Activated naive CD4-positive, alpha-beta T cell treated with anti-CD3 and anti-CD28 coated beads for 36 hours (primary cell): ENCODE measurements around the gene CNOT9. TPM values are rescaled to one million over a fixed set of nuclear protein-coding genes. Genes with fewer than 3 reads are reported as not detected.

ENCODE experiments used
- CTCF ChIA-PET: fragments of 350-600 bp; sonication (Branson Sonifier 250); formaldehyde crosslinking; loops from one replicate; lab custom pipeline; 2021; ENCODE audit warnings: antibody characterized with exemption; lab: Charles Lee
- DNase-seq: peaks from one replicate; pipeline ENCODE4 v3.0.0-alpha.2; 2020
- H3K27ac Mint-ChIP-seq: one replicate; pipeline ENCODE4 v1.8.0; 2021; ENCODE audit warnings: mild to moderate bottlenecking, mixed read lengths
- H3K27me3 Mint-ChIP-seq: one replicate; pipeline ENCODE4 v1.8.0; 2021; ENCODE audit warnings: low read depth, mixed read lengths
- H3K36me3 Mint-ChIP-seq: one replicate; pipeline ENCODE4 v1.8.0; 2021; ENCODE audit warnings: low read depth, mixed read lengths
- H3K4me1 Mint-ChIP-seq: one replicate; pipeline ENCODE4 v1.8.0; 2021; ENCODE audit warnings: low read depth, mixed read lengths
- H3K4me3 Mint-ChIP-seq: one replicate; pipeline ENCODE4 v1.8.0; 2021; ENCODE audit warnings: mild to moderate bottlenecking, moderate library complexity, mixed read lengths
- H3K9me3 Mint-ChIP-seq: one replicate; pipeline ENCODE4 v1.8.0; 2021; ENCODE audit warnings: mixed read lengths
- intact Hi-C: fragments of 100-400 bp; cut with micrococcal nuclease; formaldehyde crosslinking; loops from one replicate; pipeline ENCODE4 v1.15.1; 2023
- total RNA-seq, 2 experiments: library from RNA; stranded (reverse); gene quantifications; one replicate each; pipeline ENCODE4 v1.2.3, GENCODE V29; 2021

The CNOT9 gene
- total RNA-seq, 2 experiments from 2014 or later, result 74.3 to 78.6 TPM

GRCh38 chr2:218557941-218558340 lies 10.7 kb upstream of the CNOT9 start:
- H3K36me3 Mint-ChIP-seq, result peaks cover 32% of the 10 kb centered on the region
- CTCF ChIA-PET, result interaction anchor here (0.6 to 0.8 kb wide), 2 partner anchors 10 to 20 kb away, joined by 3 to 4 read pairs; no protein-coding TSS in a partner anchor
- intact Hi-C loops, result no loop called here
- H3K4me3 Mint-ChIP-seq, result no peak overlapping the region
- DNase-seq, result no peak
- H3K4me1 Mint-ChIP-seq, result peaks cover 15% of the 10 kb centered on the region
- H3K9me3 Mint-ChIP-seq, result no peaks in the 10 kb centered on the region
- no peak overlapping the region for H3K27ac Mint-ChIP-seq
- no peaks in the 10 kb centered on the region for H3K27me3 Mint-ChIP-seq

DNA sequence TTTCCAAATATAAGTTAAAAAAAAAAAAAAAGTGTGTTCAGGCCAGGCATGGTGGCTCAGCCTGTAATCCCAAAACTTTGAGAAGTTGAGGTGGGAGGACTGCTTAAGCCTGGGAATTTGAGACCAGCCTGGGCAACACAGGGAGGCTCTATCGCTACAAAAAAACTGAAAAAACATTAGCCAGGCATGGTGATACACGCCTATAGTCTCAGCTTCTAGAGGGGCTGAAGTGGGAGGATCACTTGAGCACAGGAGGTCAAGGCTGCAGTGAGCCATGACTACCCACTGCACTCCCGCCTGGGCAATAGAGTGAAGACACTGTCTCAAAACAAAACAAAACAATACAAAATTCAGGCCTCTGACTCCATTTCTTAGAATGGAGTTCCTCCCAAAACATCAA lies 9.7 kb upstream of the CNOT9 start:
- Mint-ChIP-seq H3K9me3 (no peaks in the 10 kb centered on the region), H3K36me3 (peaks cover 29% of the 10 kb centered on the region), H3K27me3 (no peaks in the 10 kb centered on the region), H3K27ac (no peak overlapping the region), H3K4me3 (no peak overlapping the region), H3K4me1 (peaks cover 24% of the 10 kb centered on the region)
- DNase-seq, result no peak
- CTCF ChIA-PET, result no interaction called here
- intact Hi-C loops, result no loop called here

GRCh38 chr2:218564056-218564455 lies 4.6 kb upstream of the CNOT9 start:
- peaks cover 27% of the 10 kb centered on the region for H3K36me3 Mint-ChIP-seq

DNA sequence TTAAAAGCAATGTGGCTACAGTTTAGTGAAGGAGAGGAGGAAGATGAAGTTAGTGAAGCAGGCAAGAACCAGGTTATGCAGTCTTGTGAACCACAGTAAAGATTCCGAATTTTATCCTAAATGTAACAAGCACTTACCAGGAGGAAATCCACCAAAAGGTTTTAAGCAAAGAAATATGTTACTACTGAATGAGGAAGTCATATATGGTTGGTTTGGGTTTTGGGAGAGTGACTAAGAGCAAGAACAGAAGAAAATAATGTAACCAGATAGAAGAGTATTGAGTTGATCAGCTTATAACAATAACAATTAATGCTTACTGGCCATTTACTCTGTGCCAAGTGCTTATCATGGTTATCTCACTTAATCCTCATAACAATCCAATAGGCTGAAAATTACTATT lies 2.3 kb upstream of the CNOT9 start:
- intact Hi-C loops, result loop anchor here (5.0 kb wide), 1 partner anchor 821 kb away; the partner anchor contains the start of gene DNPEP
- Mint-ChIP-seq H3K4me1 (peaks cover 56% of the 10 kb centered on the region), H3K27ac (peak overlapping the region; percentile 39), H3K4me3 (peak overlapping the region; percentile 91), H3K27me3 (no peaks in the 10 kb centered on the region), H3K36me3 (peaks cover 37% of the 10 kb centered on the region), H3K9me3 (no peaks in the 10 kb centered on the region)
- CTCF ChIA-PET, result interaction anchor here (0.7 to 1.1 kb wide), 2 partner anchors 17 to 23 kb away, joined by 3 read pairs; no protein-coding TSS in a partner anchor
- DNase-seq, result no peak

More at GRCh38 chr2:218564056-218564455, 4.6 kb upstream of the CNOT9 start:
- DNase-seq, result no peak
- CTCF ChIA-PET, result no interaction called here
- Mint-ChIP-seq H3K27me3 (no peaks in the 10 kb centered on the region), H3K27ac (no peak overlapping the region), H3K9me3 (no peaks in the 10 kb centered on the region), H3K4me1 (peaks cover 39% of the 10 kb centered on the region), H3K4me3 (no peak overlapping the region)
- intact Hi-C loops, result no loop called here

DNA sequence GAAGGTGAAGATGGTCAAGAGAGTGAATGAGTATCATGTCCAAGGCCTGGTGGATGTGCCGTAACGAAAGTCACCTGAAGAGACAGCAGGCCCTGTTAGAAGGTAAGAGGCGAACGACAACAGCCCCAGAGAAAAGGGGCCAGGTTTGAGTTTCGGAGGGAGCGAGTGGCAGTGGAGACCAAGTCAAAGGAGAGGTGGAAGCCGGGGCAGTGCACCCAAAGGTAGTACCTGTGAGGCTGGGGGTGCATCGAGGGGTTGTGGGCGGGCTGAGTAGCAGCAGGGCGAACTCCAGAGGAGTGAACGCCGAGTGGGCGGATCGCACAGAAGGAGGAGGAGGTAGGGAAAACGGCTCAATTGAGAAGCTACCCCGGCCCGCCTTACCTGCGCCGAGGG lies 846 bp upstream of the CNOT9 start:
- Mint-ChIP-seq H3K27me3 (no peaks in the 10 kb centered on the region), H3K9me3 (no peaks in the 10 kb centered on the region), H3K4me1 (peaks cover 61% of the 10 kb centered on the region), H3K36me3 (peaks cover 40% of the 10 kb centered on the region), H3K4me3 (peak overlapping the region; percentile 91), H3K27ac (peak overlapping the region; percentile 100)
- no peak for DNase-seq
- intact Hi-C loops, result loop anchor here (1.0 to 5.0 kb wide), 16 partner anchors 15 to 820 kb away; partner anchors contain the start of genes AAMP, ANKZF1, ATG9A and BCS1L
- CTCF ChIA-PET, result no interaction called here

DNA sequence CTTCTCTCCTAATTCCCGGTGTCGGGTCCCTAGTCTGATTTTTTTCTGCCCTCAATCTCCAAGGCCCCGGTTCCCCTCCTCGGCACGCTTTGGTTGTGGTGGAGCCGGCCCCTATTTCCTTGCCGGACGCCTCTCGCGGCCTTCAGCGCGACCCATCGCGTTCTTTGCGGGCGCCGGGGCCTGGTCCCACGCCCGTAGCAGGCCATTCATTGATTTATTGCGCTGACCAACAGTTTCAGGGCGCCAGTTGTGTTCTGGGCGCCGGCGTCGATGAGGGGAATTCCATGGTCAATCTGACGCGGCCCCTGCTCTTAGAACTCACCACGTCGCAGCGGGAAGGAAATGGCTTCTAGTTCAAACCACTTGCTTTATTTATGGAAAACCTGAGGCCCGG lies 396 bp downstream of the CNOT9 start:
- H3K27ac Mint-ChIP-seq, result peak overlapping the region; percentile 100
- DNase-seq, result peak; percentile 78
- intact Hi-C loops, result loop anchor here (2.0 to 5.0 kb wide), 2 partner anchors 608 to 818 kb away; partner anchors contain the start of genes CNPPD1 and DNPEP
- CTCF ChIA-PET, result interaction anchor here (0.6 kb wide), 1 partner anchor 42 kb away, joined by 3 read pairs; no protein-coding TSS in a partner anchor
- no peaks in the 10 kb centered on the region for H3K27me3 Mint-ChIP-seq
- H3K36me3 Mint-ChIP-seq, result peaks cover 42% of the 10 kb centered on the region
- H3K9me3 Mint-ChIP-seq, result no peaks in the 10 kb centered on the region
- peak overlapping the region; percentile 91 for H3K4me3 Mint-ChIP-seq
- peaks cover 56% of the 10 kb centered on the region for H3K4me1 Mint-ChIP-seq

DNA sequence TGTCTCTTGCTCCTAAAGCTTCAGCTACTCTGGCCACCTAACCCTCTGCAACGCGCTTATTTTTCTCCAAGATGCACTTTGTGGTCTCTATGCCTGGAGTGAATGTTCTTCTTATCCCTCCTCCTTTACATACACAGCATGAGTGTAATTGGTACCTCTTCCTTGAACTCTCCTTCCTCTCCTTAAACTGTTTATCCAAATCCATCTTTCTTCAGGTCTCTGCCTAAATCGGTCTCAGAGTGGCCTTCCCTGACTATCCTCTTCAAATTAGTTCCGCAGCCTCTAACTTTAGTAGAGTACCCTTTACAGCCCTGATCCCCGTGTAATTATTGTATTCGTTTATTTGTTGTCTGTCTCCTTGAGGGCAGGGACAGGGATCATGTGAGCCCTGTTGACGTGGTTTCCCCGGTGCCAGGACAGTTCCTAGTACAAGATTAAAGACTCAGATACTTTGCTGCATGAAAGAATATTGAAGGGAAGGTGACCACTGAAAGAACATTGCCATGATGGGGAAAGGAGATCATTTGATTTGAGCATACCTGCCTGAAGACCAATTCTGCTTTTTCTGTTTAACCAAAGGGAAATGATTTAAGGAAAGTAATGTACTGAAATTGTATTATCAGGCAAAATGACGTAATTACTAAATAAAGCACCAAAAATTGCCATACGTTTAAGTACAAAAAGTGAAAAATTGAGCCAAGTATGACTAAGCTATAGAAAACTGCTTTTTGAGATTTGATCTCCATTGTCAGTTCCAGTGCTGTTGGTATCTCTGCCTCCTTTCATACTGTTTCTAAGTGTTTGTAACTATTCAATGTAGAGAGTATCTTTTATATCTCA lies 1.2 kb downstream of the CNOT9 start:
- Mint-ChIP-seq H3K27ac (peak overlapping the region; percentile 100), H3K4me1 (peaks cover 56% of the 10 kb centered on the region), H3K27me3 (no peaks in the 10 kb centered on the region), H3K4me3 (peak overlapping the region; percentile 91), H3K9me3 (no peaks in the 10 kb centered on the region), H3K36me3 (peaks cover 45% of the 10 kb centered on the region)
- DNase-seq, result peak; percentile 19
- CTCF ChIA-PET, result interaction anchor here (0.6 to 1.6 kb wide), 3 partner anchors 41 to 163 kb away, joined by 3 to 6 read pairs (median 3); no protein-coding TSS in a partner anchor
- intact Hi-C loops, result loop anchor here (2.0 to 5.0 kb wide), 2 partner anchors 607 to 817 kb away; partner anchors contain the start of genes CNPPD1 and DNPEP

DNA sequence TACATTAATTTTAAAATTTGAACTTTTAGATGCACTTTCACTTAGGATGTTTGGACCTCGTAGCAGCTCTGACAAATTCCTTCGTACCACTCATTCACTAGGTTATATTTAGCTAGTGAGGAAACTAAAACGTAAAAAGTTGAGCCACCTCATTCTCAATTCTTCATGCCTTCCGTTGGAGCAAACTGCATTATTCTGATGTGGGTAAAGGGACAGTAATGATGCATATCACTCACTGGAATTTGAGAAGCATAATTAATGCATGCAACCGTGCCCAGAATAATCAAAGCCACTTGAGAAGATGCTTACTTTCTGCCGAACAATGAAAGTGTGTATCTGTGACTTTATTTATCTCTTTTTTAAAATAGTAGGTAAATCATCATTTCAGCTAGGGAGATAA lies 2.2 kb downstream of the CNOT9 start:
- Mint-ChIP-seq H3K27ac (peak overlapping the region; percentile 100), H3K27me3 (no peaks in the 10 kb centered on the region), H3K4me3 (peak overlapping the region; percentile 91), H3K4me1 (peaks cover 57% of the 10 kb centered on the region), H3K36me3 (peaks cover 48% of the 10 kb centered on the region), H3K9me3 (no peaks in the 10 kb centered on the region)
- intact Hi-C loops, result no loop called here
- CTCF ChIA-PET, result interaction anchor here (1.2 to 1.6 kb wide), 2 partner anchors 87 to 164 kb away, joined by 3 to 6 read pairs; no protein-coding TSS in a partner anchor
- DNase-seq, result no peak

DNA sequence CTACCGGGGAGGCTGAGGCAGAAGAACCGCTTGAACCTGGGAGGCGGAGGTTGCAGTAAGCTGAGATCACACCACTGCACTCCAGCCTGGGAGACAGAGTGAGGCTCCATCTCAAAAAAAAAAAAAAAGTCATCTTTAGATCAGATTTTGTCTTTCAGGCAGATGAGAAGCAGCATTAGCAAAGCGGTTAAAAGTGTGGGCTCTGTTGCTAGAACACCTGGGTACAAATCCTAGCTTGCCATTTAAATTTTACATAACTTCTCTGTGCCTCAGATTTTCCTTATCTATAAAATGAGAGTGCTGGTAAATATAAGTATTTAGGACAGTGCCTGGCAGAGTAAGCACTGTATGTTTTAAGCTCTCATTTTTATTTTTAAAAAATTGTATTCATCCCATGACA lies 8.2 kb downstream of the CNOT9 start:
- peaks cover 35% of the 10 kb centered on the region for H3K36me3 Mint-ChIP-seq
- H3K27ac Mint-ChIP-seq, result no peak overlapping the region
- no peaks in the 10 kb centered on the region for H3K27me3 Mint-ChIP-seq
- DNase-seq, result no peak
- H3K4me3 Mint-ChIP-seq, result no peak overlapping the region
- intact Hi-C loops, result no loop called here
- peaks cover 45% of the 10 kb centered on the region for H3K4me1 Mint-ChIP-seq
- H3K9me3 Mint-ChIP-seq, result no peaks in the 10 kb centered on the region
- CTCF ChIA-PET, result no interaction called here

DNA sequence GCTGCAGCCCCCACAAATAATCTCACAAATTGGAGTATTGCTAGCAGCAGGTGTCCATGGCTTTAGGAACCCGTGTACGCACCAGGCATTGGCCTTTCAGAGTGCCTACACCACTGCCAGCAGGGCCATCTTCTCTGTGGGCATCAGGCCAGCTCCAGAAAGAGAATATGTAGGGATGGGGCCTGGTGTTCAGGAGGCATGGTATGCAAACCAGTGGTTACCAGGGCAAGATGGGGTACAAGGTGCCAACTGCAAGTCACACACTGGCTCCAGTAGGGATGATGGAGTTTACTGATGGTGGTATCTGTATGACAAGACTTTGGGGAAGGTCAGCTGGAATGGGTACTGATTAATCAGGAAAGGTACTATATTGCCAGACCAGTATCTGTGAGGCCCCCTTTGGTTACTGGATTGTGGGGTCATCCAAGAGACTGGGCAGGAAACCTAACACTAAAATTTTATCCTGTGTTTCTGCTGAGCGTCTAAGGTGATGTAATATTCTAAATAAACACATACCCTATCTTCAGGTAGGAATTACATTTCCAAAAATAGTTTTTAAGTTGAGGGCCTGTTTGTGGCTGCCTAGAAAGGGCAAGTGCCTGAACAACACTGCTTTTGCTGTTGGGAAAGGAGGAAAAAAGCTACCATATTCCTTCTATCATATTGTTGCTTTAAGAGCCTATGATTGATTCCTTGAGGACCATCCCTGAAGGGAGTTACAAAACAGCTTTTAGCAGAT lies 9.0 kb downstream of the CNOT9 start:
- peaks cover 45% of the 10 kb centered on the region for H3K4me1 Mint-ChIP-seq
- no peak for DNase-seq
- H3K4me3 Mint-ChIP-seq, result no peak overlapping the region
- CTCF ChIA-PET, result interaction anchor here (0.6 to 1.2 kb wide), 2 partner anchors 20 to 64 kb away, joined by 4 read pairs; no protein-coding TSS in a partner anchor
- H3K36me3 Mint-ChIP-seq, result peaks cover 35% of the 10 kb centered on the region
- intact Hi-C loops, result no loop called here
- no peak overlapping the region for H3K27ac Mint-ChIP-seq
- H3K27me3 Mint-ChIP-seq, result no peaks in the 10 kb centered on the region
- no peaks in the 10 kb centered on the region for H3K9me3 Mint-ChIP-seq

- H3K4me1 Mint-ChIP-seq, result peaks cover 47% of the 10 kb centered on the region
- CTCF ChIA-PET, result interaction anchor here (0.6 to 1.2 kb wide), 2 partner anchors 20 to 63 kb away, joined by 4 read pairs; no protein-coding TSS in a partner anchor
- no peak overlapping the region for H3K27ac Mint-ChIP-seq
- H3K36me3 Mint-ChIP-seq, result peaks cover 39% of the 10 kb centered on the region
- H3K27me3 Mint-ChIP-seq, result no peaks in the 10 kb centered on the region
- DNase-seq, result no peak
- no peak overlapping the region for H3K4me3 Mint-ChIP-seq
- H3K9me3 Mint-ChIP-seq, result no peaks in the 10 kb centered on the region
- intact Hi-C loops, result no loop called here
Observed at GRCh38 chr2:218578272-218578877, 9.7 kb downstream of the CNOT9 start.
